Right lobe of liver (tissue), 6 donors: ENCODE results near the gene MT1E. TPM values are rescaled to one million over a fixed set of nuclear protein-coding genes. Genes with fewer than 3 reads are reported as not detected.
"Not testable (repeated sequence)": the region's sequence is repeated elsewhere in the genome, so short reads cannot be mapped to it uniquely, and the experiment has no call there.

Experiments used
- ATAC-seq, 4 donors: fragments of 200-7000 bp; cut with Tn5 transposase; one replicate each; pipeline ENCODE4 v1.9.1; 2020; ENCODE audit warnings: mild to moderate bottlenecking in 4 of 4, moderate library complexity in 4 of 4
- DNase-seq, 3 donors: peaks; one replicate each; pipeline ENCODE4 v3.0.0-alpha.2; 2020
- H3K27ac ChIP-seq, 3 donors: fragments of 200-600 bp; one replicate each; pipeline ENCODE4 v1.8.0; 2022
- H3K27me3 ChIP-seq, 2 donors: fragments of 200-600 bp; one replicate each; pipeline ENCODE4 v1.8.0; 2022
- H3K36me3 ChIP-seq, 4 donors: fragments of 200-600 bp; sonication (generic) in 1 of 4; one replicate each; pipeline versions ENCODE4 v1.5.1 to v1.8.0; 2017 to 2022; ENCODE audit warnings: control low read depth in 1 of 4
- H3K4me1 ChIP-seq, 4 donors: fragments of 200-600 bp; sonication (generic) in 1 of 4; one replicate each; pipeline versions ENCODE4 v1.5.1 to v1.8.0; 2017 to 2022; ENCODE audit warnings: control low read depth in 1 of 4
- H3K4me3 ChIP-seq, 3 donors: fragments of 200-600 bp; one replicate each; pipeline ENCODE4 v1.8.0; 2022
- H3K9me3 ChIP-seq, 4 donors: fragments of 200-600 bp; sonication (generic) in 1 of 4; one replicate each; pipeline versions ENCODE4 v1.5.1 to v1.8.0; 2017 to 2022; ENCODE audit warnings: control low read depth in 1 of 4
- CTCF ChIP-seq, 4 donors: fragments of 200-600 bp in 3 of 4; fragments of 450-650 bp in 1 of 4; IDR thresholded peaks; one replicate each; pipeline versions ENCODE4 v1.5.1 to v1.8.0; 2016 to 2022; ENCODE audit warnings: antibody characterized with exemption in 4 of 4, mild to moderate bottlenecking in 2 of 4
- POLR2A ChIP-seq: fragments of 450-650 bp; IDR thresholded peaks from one replicate; pipeline ENCODE4 v1.6.1; 2017; ENCODE audit warnings: antibody characterized with exemption, mild to moderate bottlenecking
- WGBS: methylation state at CpG from one replicate; pipeline ENCODE4 v1.1.6; 2018; ENCODE audit warnings: low coverage, low lambda C conversion rate; ENCODE audit not compliant: insufficient coverage; ENCODE audit errors: missing lambda C conversion rate; 5-methylcytosine and 5-hydroxymethylcytosine counted together
- intact Hi-C, 2 donors: fragments of 100-400 bp; cut with DNase I; formaldehyde crosslinking; loops; one replicate each; pipeline versions ENCODE4 v1.11.2 to v1.14.1; 2022
- total RNA-seq, 6 experiments: library from RNA; depleted of rRNA in 2 of 6; stranded (reverse); fragments of >200 nt in 2 of 6; fragmentation: NEBNext Ultra II Directional in 3 of 6; extraction: Animal tissue kit (Norgen Biotek cat#: 25700) in 3 of 6; gene quantifications; one replicate each; pipeline versions ENCODE4 v1.1.0 to v1.2.4, GENCODE V29; 2016 to 2023
- donor health status: DM: no; HTN: yes; CAD: no.
- donor health status: DM: no; HTN: no; CAD: no.
- donor health status: DM: no; HTN: no; CAD: no.
- donor health status: DM: no; HTN: yes; CAD: no.
- donor health status: DM: no; HTN: yes; CAD: no.

Gene MT1E
- total RNA-seq, 6 experiments from 2014 or later, result 403 to 1,748 (median 691) TPM

GRCh38 chr16:56667581-56668571 is 42.3 kb downstream of the MT1E start, which contains the start of gene MT1G:
Gene MT1G, minus strand, starts transcription at chr16:56668065. Its CDS starts 72 bp downstream, at chr16:56667993.
- no peaks in the 10 kb centered on the region for H3K27me3 ChIP-seq
- intact Hi-C loops, result no loop called here
- ATAC-seq (peak; percentile 69 to 86 (median 80)), DNase-seq (peak; percentile 89 to 97 (median 96))
- 18% methylated on average over 20 of the region's 46 CpGs for WGBS
- peak within 1 kb of the TSS in 2 of 3 donors; percentile 69 to 88 for H3K27ac ChIP-seq
- H3K9me3 ChIP-seq, result no peaks in the 10 kb centered on the region
- H3K36me3 ChIP-seq, result no peaks in the 10 kb centered on the region
- peak in 1 of 4 donors; percentile 11 for TF ChIP-seq CTCF (IDR thresholded peaks at IDR 0.05)
- peak; percentile 99 for TF ChIP-seq POLR2A
- peak within 1 kb of the TSS; percentile 45 to 85 (median 73) for H3K4me3 ChIP-seq
- H3K4me1 ChIP-seq, result peaks cover 0 to 9% (median 0%) of the 10 kb centered on the region in 4 donors

GRCh38 chr16:56669005-56669839 is 43.6 kb downstream of the MT1E start, which contains the start of gene MT1H:
Gene MT1H, plus strand, starts transcription at chr16:56669814. Its CDS starts 71 bp downstream, at chr16:56669885.
- intact Hi-C loops, result no loop called here
- peaks cover 0 to 9% (median 0%) of the 10 kb centered on the region in 4 donors for H3K4me1 ChIP-seq
- peak; percentile 53 to 82 (median 67) for ATAC-seq
- H3K27me3 ChIP-seq, result no peaks in the 10 kb centered on the region
- H3K36me3 ChIP-seq, result no peaks in the 10 kb centered on the region
- no peaks in the 10 kb centered on the region for H3K9me3 ChIP-seq
- H3K27ac ChIP-seq, result peak within 1 kb of the TSS in 2 of 3 donors; percentile 69 to 88
- TF ChIP-seq CTCF (IDR thresholded peaks at IDR 0.05), result no peak
- no peak for TF ChIP-seq POLR2A
- peak; percentile 80 to 98 (median 97) for DNase-seq
- peak within 1 kb of the TSS; percentile 18 to 85 (median 73) for H3K4me3 ChIP-seq
- 59% methylated on average over 9 of the region's 38 CpGs for WGBS

- Histone ChIP-seq H3K4me3 (peak overlapping the region; percentile 18 to 85 (median 73)), H3K4me1 (peaks cover 0 to 9% (median 0%) of the 10 kb centered on the region in 4 donors), H3K27me3 (no peaks in the 10 kb centered on the region), H3K27ac (peak overlapping the region in 2 of 3 donors; percentile 69 to 88), H3K9me3 (no peaks in the 10 kb centered on the region), H3K36me3 (no peaks in the 10 kb centered on the region)
- DNase-seq, result peak in 2 of 3 donors; percentile 72 to 74
- intact Hi-C loops, result no loop called here
- WGBS, result 30% methylated on average over 14 of the region's 19 CpGs
- no peak for TF ChIP-seq CTCF (IDR thresholded peaks at IDR 0.05)
- TF ChIP-seq POLR2A, result no peak
- peak in 1 of 4 donors; percentile 2 for ATAC-seq
Measured at GRCh38 chr16:56669840-56670619, 44.4 kb downstream of the MT1E start.

GRCh38 chr16:56670620-56670934 is 45.0 kb downstream of the MT1E start:
- Histone ChIP-seq H3K27me3 (no peaks in the 10 kb centered on the region), H3K36me3 (no peaks in the 10 kb centered on the region), H3K4me3 (peak overlapping the region; percentile 18 to 85 (median 73)), H3K27ac (peak overlapping the region in 2 of 3 donors; percentile 69 to 88), H3K9me3 (no peaks in the 10 kb centered on the region), H3K4me1 (peaks cover 0 to 9% (median 0%) of the 10 kb centered on the region in 4 donors)
- TF ChIP-seq POLR2A, result no peak
- TF ChIP-seq CTCF (IDR thresholded peaks at IDR 0.05), result no peak
- ATAC-seq (no peak), DNase-seq (no peak)
- intact Hi-C loops, result no loop called here
- WGBS, result no CpG with 5 or more reads among the region's 2 CpGs

- DNase-seq, H3K4me1 ChIP-seq, H3K9me3 ChIP-seq, intact Hi-C loops, H3K36me3 ChIP-seq, H3K27me3 ChIP-seq, ATAC-seq: not testable (repeated sequence)
- peak overlapping the region in 1 of 3 donors; percentile 88 for H3K27ac ChIP-seq
- 14% methylated on average over 1 of the region's 2 CpGs for WGBS
- H3K4me3 ChIP-seq, result peak overlapping the region in 1 of 3 donors; percentile 73
Measured at GRCh38 chr16:56671691-56672090, 46.1 kb downstream of the MT1E start.

GRCh38 chr16:56672171-56672570 is 46.6 kb downstream of the MT1E start:
- intact Hi-C loops, result not testable (repeated sequence)
- 77% methylated on average over 3 of the region's 3 CpGs for whole genome bisulfite sequencing

More at GRCh38 chr16:56672171-56672570, 46.6 kb downstream of the MT1E start:
- peak overlapping the region in 1 of 3 donors; percentile 88 for H3K27ac ChIP-seq
- not testable (repeated sequence) for H3K27me3 ChIP-seq, H3K9me3 ChIP-seq, H3K4me3 ChIP-seq, H3K4me1 ChIP-seq, DNase-seq, ATAC-seq, H3K36me3 ChIP-seq
